OCI-LY3 (cell line): ENCODE measurements around the gene MICB.
A peak's percentile ranks its signal among the peaks of the same experiment; 100 is the strongest.

ENCODE experiments used
- H2AFZ ChIP-seq: fragments of 200-600, 300-600 bp; shearing (Covaris generic); 2 replicates; pipeline ENCODE4 v1.6.0; 2014; ENCODE audit warnings: antibody characterized with exemption, low read depth, low read length
- H3K27ac ChIP-seq: fragments of 200-600, 300-600 bp; sonication (generic); 2 replicates; pipeline ENCODE4 v1.5.1; 2014; ENCODE audit warnings: mild to moderate bottlenecking, low read length, moderate library complexity, mixed read lengths
- H3K27me3 ChIP-seq: fragments of 200-600, 300-600 bp; sonication (generic); 2 replicates; pipeline ENCODE4 v1.6.1; 2014; ENCODE audit warnings: low read depth, low read length, mixed read lengths
- H3K36me3 ChIP-seq: fragments of 200-600, 300-600 bp; sonication (generic); replicated peaks from 2 replicates; pipeline ENCODE3; 2014; ENCODE audit warnings: low read depth, low read length, mixed read lengths
- H3K4me1 ChIP-seq: fragments of 300-600, 200-600 bp; sonication (generic); 2 replicates; pipeline ENCODE4 v1.6.1; 2014; ENCODE audit warnings: low read length, mixed read lengths
- H3K4me2 ChIP-seq: fragments of 200-600, 300-600 bp; sonication (generic); 2 replicates; pipeline ENCODE4 v1.6.1; 2014; ENCODE audit warnings: low read length, mixed read lengths
- H3K4me3 ChIP-seq: fragments of 300-600, 200-600 bp; sonication (generic); 2 replicates; pipeline ENCODE4 v1.5.1; 2014; ENCODE audit warnings: antibody characterized with exemption, mild to moderate bottlenecking, low read length, moderate library complexity
- H3K79me2 ChIP-seq: fragments of 300-600, 200-600 bp; shearing (Covaris generic); 2 replicates; pipeline ENCODE4 v1.6.1; 2014; ENCODE audit warnings: mild to moderate bottlenecking, low read length, mixed read lengths
- H3K9ac ChIP-seq: fragments of 300-600, 200-600 bp; shearing (Covaris generic); 2 replicates; pipeline ENCODE4 v1.6.0; 2014; ENCODE audit warnings: mild to moderate bottlenecking, low read length, moderate library complexity
- H3K9me3 ChIP-seq: fragments of 200-600, 300-600 bp; shearing (Covaris generic); 2 replicates; pipeline ENCODE4 v1.6.1; 2014; ENCODE audit warnings: low read length, mixed read lengths; ENCODE audit not compliant: insufficient read depth
- H4K20me1 ChIP-seq: fragments of 200-600, 300-600 bp; sonication (generic); 2 replicates; pipeline ENCODE4 v1.6.1; 2016; ENCODE audit warnings: low read length, mixed read lengths; ENCODE audit not compliant: insufficient read depth
- CTCF ChIP-seq: fragments of 200-600, 300-600 bp; sonication (generic); IDR thresholded peaks from 2 replicates; pipeline ENCODE4 v1.5.1; 2014; ENCODE audit warnings: antibody characterized with exemption, low read length, low read depth
- EZH2phosphoT487 ChIP-seq: fragments of 200-600 bp; shearing (Covaris generic); IDR thresholded peaks from 2 replicates; pipeline ENCODE4 v1.6.1; 2018; ENCODE audit warnings: antibody characterized with exemption, mixed run types, low read depth

MICB gene

GRCh38 chr6:31460361-31461025 is 37.5 kb upstream of the MICB start:
- H3K4me3 ChIP-seq = no peak overlapping the region

GRCh38 chr6:31462026-31462963 is 35.6 kb upstream of the MICB start:
- H3K27ac ChIP-seq = no peak overlapping the region

More at GRCh38 chr6:31460361-31461025, 37.5 kb upstream of the MICB start:
- Histone ChIP-seq H3K9ac (no peak overlapping the region), H3K9me3 (no peaks in the 10 kb centered on the region), H3K4me1 (peaks cover 19% of the 10 kb centered on the region), H3K27ac (no peak overlapping the region), H4K20me1 (no peaks in the 10 kb centered on the region), H3K79me2 (peaks cover 12% of the 10 kb centered on the region), H3K27me3 (peaks cover 15% of the 10 kb centered on the region), H3K36me3 (peaks cover 13% of the 10 kb centered on the region), H2AFZ (no peak overlapping the region), H3K4me2 (no peak overlapping the region)
- TF ChIP-seq CTCF (no peak), EZH2phosphoT487 (no peak)

GRCh38 chr6:31462964-31463870 is 34.7 kb upstream of the MICB start:
- H3K9me3 ChIP-seq = no peaks in the 10 kb centered on the region
- 0 out of 2 replicates have a peak, but pooled peaks cover 5% of the 10 kb centered on the region for H3K27me3 ChIP-seq
- peak overlapping the region; percentile 99 for H3K4me2 ChIP-seq
- H3K4me1 ChIP-seq = peaks cover 19% of the 10 kb centered on the region
- H3K9ac ChIP-seq = peak overlapping the region; percentile 87
- peaks cover 13% of the 10 kb centered on the region for H3K36me3 ChIP-seq
- peaks cover 12% of the 10 kb centered on the region for H3K79me2 ChIP-seq
- H3K4me3 ChIP-seq = peak overlapping the region; percentile 90
- TF ChIP-seq EZH2phosphoT487 (no peak), CTCF (no peak)
- no peaks in the 10 kb centered on the region for H4K20me1 ChIP-seq
- peak overlapping the region; percentile 20 for H3K27ac ChIP-seq
- H2AFZ ChIP-seq = peak overlapping the region; percentile 81

More at GRCh38 chr6:31462026-31462963, 35.6 kb upstream of the MICB start:
- H3K4me1 ChIP-seq = peaks cover 19% of the 10 kb centered on the region
- H3K4me2 ChIP-seq = peak overlapping the region; percentile 99
- H3K9me3 ChIP-seq = no peaks in the 10 kb centered on the region
- peak overlapping the region; percentile 81 for H2AFZ ChIP-seq
- no peaks in the 10 kb centered on the region for H4K20me1 ChIP-seq
- peak overlapping the region; percentile 87 for H3K9ac ChIP-seq
- H3K4me3 ChIP-seq = peak overlapping the region; percentile 90
- TF ChIP-seq EZH2phosphoT487 = no peak
- no peak for TF ChIP-seq CTCF
- H3K27me3 ChIP-seq = peaks cover 10% of the 10 kb centered on the region
- peaks cover 13% of the 10 kb centered on the region for H3K36me3 ChIP-seq
- peaks cover 12% of the 10 kb centered on the region for H3K79me2 ChIP-seq
